H1 (cell line): ENCODE measurements around the gene APEH. TPM values are rescaled to one million over a fixed set of nuclear protein-coding genes. Genes with fewer than 3 reads are reported as not detected.

ENCODE experiments used
- CTCF ChIA-PET: fragments of 300-600 bp; sonication (Branson Sonifier 250); formaldehyde crosslinking; loops from one replicate; lab custom pipeline; 2021; ENCODE audit not compliant: partially characterized antibody; lab: Charles Lee
- POLR2A ChIA-PET: fragments of 300-600 bp; sonication (Branson Sonifier 250); formaldehyde crosslinking; loops from one replicate; lab custom pipeline; 2021; ENCODE audit warnings: inconsistent platforms; ENCODE audit not compliant: partially characterized antibody; lab: Charles Lee
- DNase-seq, 2 experiments: peaks; one replicate each; pipeline versions ENCODE4 v3.0.0 to v3.0.0-alpha.2; 2010 to 2022; ENCODE audit warnings: low spot score in 2 of 2, low read depth in 1 of 2, mixed read lengths in 1 of 2
- FAIRE-seq: peaks from 2 replicates; lab custom pipeline; 2011; peaks lifted over from hg19 to GRCh38; lab: Jason Lieb, UNC
- H2AFZ ChIP-seq: 2 replicates; pipeline ENCODE4 v1.8.1; 2012; ENCODE audit warnings: low read length, inconsistent platforms
- H2AK5ac ChIP-seq: 2 replicates; pipeline ENCODE4 v1.6.1; 2013; ENCODE audit warnings: low read depth, low read length
- H2BK120ac ChIP-seq: replicated peaks from 2 replicates; pipeline ENCODE3; 2013; ENCODE audit warnings: low read depth, low read length, inconsistent platforms
- H2BK12ac ChIP-seq: 2 replicates; pipeline ENCODE4 v1.6.1; 2013; ENCODE audit warnings: low read depth, low read length
- H2BK15ac ChIP-seq: 2 replicates; pipeline ENCODE4 v1.6.1; 2013; ENCODE audit warnings: low read length
- H2BK20ac ChIP-seq: 2 replicates; pipeline ENCODE4 v1.6.1; 2013; ENCODE audit warnings: low read length
- H2BK5ac ChIP-seq: 2 replicates; pipeline ENCODE4 v1.6.1; 2013; ENCODE audit warnings: low read depth, low read length
- H3K14ac ChIP-seq: 2 replicates; pipeline ENCODE4 v1.6.1; 2013; ENCODE audit warnings: inconsistent platforms; ENCODE audit not compliant: insufficient read length
- H3K18ac ChIP-seq: 2 replicates; pipeline ENCODE4 v1.6.1; 2013; ENCODE audit warnings: low read length; ENCODE audit errors: extremely low read depth
- H3K23ac ChIP-seq: 2 replicates; pipeline ENCODE4 v1.6.1; 2013; ENCODE audit warnings: inconsistent platforms; ENCODE audit not compliant: insufficient read length
- H3K23me2 ChIP-seq: 2 replicates; pipeline ENCODE4 v1.6.1; 2013; ENCODE audit warnings: low read depth, low read length
- H3K27ac ChIP-seq: 2 replicates; pipeline ENCODE4 v1.6.1; 2011; ENCODE audit warnings: low read depth, low read length, inconsistent platforms
- H3K27me3 ChIP-seq, 4 experiments: replicated peaks in 1 of 4; 1 replicate in 1 of 4; 2 replicates in 3 of 4; pipeline versions ENCODE4 v1.6.1 to v1.8.1; 2011 to 2013; ENCODE audit warnings: low read length in 3 of 4, mild to moderate bottlenecking in 3 of 4, inconsistent platforms in 2 of 4, mixed read lengths in 2 of 4, moderate library complexity in 1 of 4; ENCODE audit not compliant: control insufficient read depth in 3 of 4, insufficient read depth in 3 of 4; ENCODE audit errors: extremely low read depth in 1 of 4
- H3K36me3 ChIP-seq, 4 experiments: 2 replicates each; pipeline versions ENCODE4 v1.6.1 to v1.8.1; 2011 to 2013; ENCODE audit warnings: mild to moderate bottlenecking in 4 of 4, low read length in 3 of 4, moderate library complexity in 2 of 4, control low read depth in 1 of 4, inconsistent platforms in 1 of 4; ENCODE audit not compliant: insufficient read depth in 4 of 4, control insufficient read depth in 2 of 4
- H3K4ac ChIP-seq: replicated peaks from 2 replicates; pipeline ENCODE3; 2013; ENCODE audit warnings: low read length, low read depth, mixed read lengths, inconsistent platforms; ENCODE audit not compliant: insufficient read length
- H3K4me1 ChIP-seq, 4 experiments: replicated peaks in 1 of 4; 1 replicate in 1 of 4; 2 replicates in 3 of 4; pipeline versions ENCODE4 v1.6.1 to v1.8.1; 2011 to 2013; ENCODE audit warnings: low read length in 3 of 4, inconsistent platforms in 2 of 4, mixed read lengths in 1 of 4; ENCODE audit not compliant: insufficient read depth in 4 of 4, control insufficient read depth in 3 of 4
- H3K4me2 ChIP-seq, 2 experiments: 2 replicates each; pipeline versions ENCODE4 v1.6.1 to v1.8.1; 2011 to 2013; ENCODE audit warnings: low read depth in 2 of 2, low read length in 2 of 2, control low read depth in 1 of 2, inconsistent platforms in 1 of 2, mild to moderate bottlenecking in 1 of 2; ENCODE audit not compliant: insufficient read depth in 1 of 2
- H3K4me3 ChIP-seq, 4 experiments: fragments of 200-600, 300-600 bp in 1 of 4; sonication (generic), shearing (Covaris generic), sonication (Bioruptor Twin) in 1 of 4; 2 replicates each; pipeline versions ENCODE4 v1.5.1 to v1.8.1; 2011 to 2016; ENCODE audit warnings: low read length in 4 of 4, low read depth in 3 of 4, control low read depth in 2 of 4, inconsistent platforms in 2 of 4, mild to moderate bottlenecking in 2 of 4, mixed read lengths in 1 of 4, moderate library complexity in 1 of 4; ENCODE audit not compliant: insufficient read depth in 2 of 4; ENCODE audit errors: extremely low read depth in 1 of 4
- H3K56ac ChIP-seq: replicated peaks from 2 replicates; pipeline ENCODE3; 2013; ENCODE audit warnings: low read depth, mild to moderate bottlenecking, mixed read lengths, low read length, inconsistent platforms; ENCODE audit not compliant: insufficient read length
- H3K79me1 ChIP-seq: 2 replicates; pipeline ENCODE4 v1.6.1; 2013; ENCODE audit warnings: low read depth, low read length, control low read depth
- H3K79me2 ChIP-seq, 2 experiments: 2 replicates each; pipeline versions ENCODE4 v1.6.1 to v1.8.1; 2012 to 2013; ENCODE audit warnings: low read length in 2 of 2, mild to moderate bottlenecking in 2 of 2, inconsistent platforms in 1 of 2; ENCODE audit not compliant: insufficient read depth in 2 of 2, control insufficient read depth in 1 of 2
- H3K9ac ChIP-seq, 4 experiments: replicated peaks in 1 of 4; 1 replicate in 1 of 4; 2 replicates in 3 of 4; pipeline versions ENCODE4 v1.6.1 to v1.8.1; 2011 to 2013; ENCODE audit warnings: low read depth in 3 of 4, low read length in 3 of 4, control low read depth in 2 of 4, mild to moderate bottlenecking in 2 of 4, moderate library complexity in 2 of 4, inconsistent platforms in 1 of 4; ENCODE audit errors: extremely low read depth in 1 of 4
- H3K9me3 ChIP-seq, 2 experiments: 2 replicates each; pipeline versions ENCODE4 v1.6.1 to v1.8.1; 2012 to 2013; ENCODE audit warnings: mild to moderate bottlenecking in 2 of 2, moderate library complexity in 2 of 2, control low read depth in 1 of 2, inconsistent platforms in 1 of 2, low read depth in 1 of 2, low read length in 1 of 2, mixed read lengths in 1 of 2; ENCODE audit not compliant: insufficient read depth in 2 of 2
- H4K20me1 ChIP-seq, 2 experiments: replicated peaks in 1 of 2; 2 replicates each; pipeline versions ENCODE3 to v1.8.1; 2011 to 2013; ENCODE audit warnings: inconsistent platforms in 2 of 2, low read length in 2 of 2, mild to moderate bottlenecking in 1 of 2; ENCODE audit not compliant: insufficient read depth in 2 of 2, control insufficient read depth in 1 of 2
- H4K5ac ChIP-seq: 2 replicates; pipeline ENCODE4 v1.6.1; 2013; ENCODE audit warnings: low read length, low read depth, mixed read lengths, inconsistent platforms; ENCODE audit not compliant: insufficient read length
- H4K8ac ChIP-seq: 2 replicates; pipeline ENCODE4 v1.8.0; 2013; ENCODE audit warnings: mild to moderate bottlenecking, moderate library complexity, low read length, inconsistent platforms; ENCODE audit not compliant: insufficient read depth; ENCODE audit errors: extremely low read depth
- H4K91ac ChIP-seq: replicated peaks from 2 replicates; pipeline ENCODE3; 2013; ENCODE audit warnings: low read length, mixed read lengths, inconsistent platforms; ENCODE audit not compliant: insufficient read length
- ASH2L ChIP-seq: fragments of 200-600, 300-600 bp; sonication (generic); IDR thresholded peaks from one replicate; pipeline ENCODE4 v1.7.1; 2017; ENCODE audit warnings: low read length
- JUN ChIP-seq: IDR thresholded peaks from 2 replicates; pipeline ENCODE4 v1.6.1; 2011; ENCODE audit warnings: low read depth, mild to moderate bottlenecking, improper control_type of control experiment, low read length
- JUND ChIP-seq: IDR thresholded peaks from 2 replicates; pipeline ENCODE4 v1.6.1; 2011; ENCODE audit warnings: mild to moderate bottlenecking, improper control_type of control experiment, low read length
- PHF8 ChIP-seq: fragments of 200-600 bp; sonication (generic); conservative IDR thresholded peaks from 2 replicates; pipeline ENCODE4 v1.7.1; 2012; ENCODE audit warnings: low read depth, mild to moderate bottlenecking, inconsistent platforms, low read length, moderate library complexity
- POLR2A ChIP-seq, 2 experiments: IDR thresholded peaks; 1 replicate in 1 of 2; 2 replicates in 1 of 2; pipeline ENCODE4 v1.6.1; 2011; ENCODE audit warnings: low read depth in 2 of 2, low read length in 2 of 2, mild to moderate bottlenecking in 2 of 2; ENCODE audit errors: control extremely low read depth in 1 of 2
- POU5F1 ChIP-seq: IDR thresholded peaks from 2 replicates; pipeline ENCODE4 v1.6.1; 2011; ENCODE audit warnings: low read depth, mild to moderate bottlenecking, low read length, moderate library complexity
- RNF2 ChIP-seq: fragments of 200-900, 300-1000 bp; sonication (generic); IDR thresholded peaks from 2 replicates; pipeline ENCODE4 v1.7.1; 2016; ENCODE audit warnings: borderline replicate concordance, low read depth, mild to moderate bottlenecking, antibody characterized with exemption, low read length; ENCODE audit not compliant: poor library complexity, severe bottlenecking; ENCODE audit errors: missing control alignments
- SRF ChIP-seq: IDR thresholded peaks from 2 replicates; pipeline ENCODE4 v1.6.1; 2011; ENCODE audit warnings: mild to moderate bottlenecking, low read depth, low read length, moderate library complexity
- WGBS, 2 experiments: shearing (Covaris generic) in 1 of 2; methylation state at CpG; one replicate each; pipeline versions ENCODE4 v1.1.6 to v1.1.7; 2013 to 2015; ENCODE audit warnings: low lambda C conversion rate in 2 of 2, mixed read lengths in 2 of 2, inconsistent platforms in 1 of 2, low coverage in 1 of 2, missing lambda C conversion rate in 1 of 2; ENCODE audit not compliant: insufficient replicate concordance in 2 of 2, insufficient coverage in 1 of 2, insufficient read length in 1 of 2; ENCODE audit errors: extremely low coverage in 1 of 2, missing lambda C conversion rate in 1 of 2; 5-methylcytosine and 5-hydroxymethylcytosine counted together
- polyA plus RNA-seq, 7 experiments: library from polyadenylated mRNA; depleted of rRNA in 3 of 7; stranded (reverse) in 5 of 7; unstranded in 2 of 7; fragments of >200 nt in 5 of 7; fragments of 200-250 nt in 2 of 7; gene quantifications; 1 replicate in 5 of 7; 2 replicates in 1 of 7; 4 replicates in 1 of 7; pipeline versions ENCODE4 v1.2.1 to v1.2.3, GENCODE V29; 2011 to 2013; ENCODE audit warnings: missing spikeins in 2 of 7, mixed read lengths in 2 of 7
- total RNA-seq: library from RNA; stranded (reverse); fragmentation: NEBNext Ultra II Directional; extraction: Animal tissue kit (Norgen Biotek cat#: 25700); gene quantifications from 2 replicates; pipeline ENCODE4 v1.2.1, GENCODE V29; 2021

APEH gene
- total and polyA plus RNA-seq, 2 of the 8 experiments (the other 6 are each of a cell fraction or from before 2014, with no cell fraction given): 222 to 260 TPM

DNA sequence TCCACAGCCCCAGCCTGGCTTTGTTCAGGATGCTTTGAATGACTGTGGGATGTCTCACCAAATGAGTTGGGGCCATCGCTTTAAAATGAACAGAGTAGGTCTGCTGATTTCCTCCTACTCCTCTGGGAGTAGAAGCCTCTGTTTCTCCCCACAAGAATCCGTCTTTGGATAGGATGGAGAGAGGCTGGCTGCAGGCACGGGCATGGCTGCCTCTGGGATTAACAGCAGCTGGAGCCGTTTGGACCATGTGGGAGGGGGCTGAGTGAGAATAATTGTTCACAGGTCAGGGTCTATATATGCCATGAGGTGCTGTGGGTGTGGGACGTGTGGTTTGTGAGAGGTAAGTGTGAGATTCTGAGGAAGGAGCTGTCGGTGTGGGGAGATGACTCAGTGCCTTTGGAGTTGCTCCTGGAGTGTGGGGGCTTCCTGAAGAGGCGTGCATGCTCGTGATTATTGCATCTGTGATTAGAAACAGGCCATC, 48.0 kb upstream of the APEH start:
- Histone ChIP-seq H3K23me2 (no peaks in the 10 kb centered on the region; the same call in 1 of the 2 replicates), H4K8ac (no peak overlapping the region), H3K27ac (no peak overlapping the region), H3K79me1 (no peaks in the 10 kb centered on the region), H2AFZ (no peak overlapping the region), H3K36me3 (no peaks in the 10 kb centered on the region), H2AK5ac (no peak overlapping the region), H2BK5ac (no peak overlapping the region), H3K9me3 (no peaks in the 10 kb centered on the region), H3K4me1 (no peaks in the 10 kb centered on the region), H4K5ac (no peak overlapping the region), H4K20me1 (no peaks in the 10 kb centered on the region), H2BK20ac (no peak overlapping the region), H3K14ac (no peak overlapping the region), H3K79me2 (no peaks in the 10 kb centered on the region), H3K23ac (no peak overlapping the region), H3K4ac (no peak overlapping the region), H3K18ac (no peak overlapping the region), H3K4me3 (no peak overlapping the region), H4K91ac (no peak overlapping the region), H2BK120ac (no peak overlapping the region), H3K4me2 (no peak overlapping the region), H3K27me3 (no peaks in the 10 kb centered on the region; a peak in 1 of 7 replicates), H2BK15ac (no peak overlapping the region), H3K9ac (no peak overlapping the region; a peak in 1 of 7 replicates), H2BK12ac (no peak overlapping the region), H3K56ac (no peak overlapping the region)
- FAIRE-seq (no peak), DNase-seq (no peak)
- ChIA-PET POLR2A (interaction anchor here (1.1 kb wide), 1 partner anchor 157 kb away, joined by 3 read pairs; no protein-coding TSS in a partner anchor), CTCF (interaction anchor here (1.3 to 1.5 kb wide), 2 partner anchors 44 to 45 kb away, joined by 3 to 4 read pairs; no protein-coding TSS in a partner anchor)
- 84% methylated on average over 8 of the region's 8 CpGs; no CpG with 5 or more reads in 1 of the 2 experiments for WGBS, 2 experiments
- TF ChIP-seq PHF8 (no peak), POLR2A (IDR thresholded peaks at IDR 0.05; ENCODE audit: control extremely low read depth in 1 of 2, low read depth in 2 of 2, low read length in 2 of 2) (no peak), RNF2 (no peak), POU5F1 (no peak), SRF (no peak), JUND (no peak), JUN (no peak), ASH2L (no peak)
